Immature natural killer cell (primary cell): ENCODE data around the gene B3GALT4. TPM values are rescaled to one million over a fixed set of nuclear protein-coding genes. Genes with fewer than 3 reads are reported as not detected.
"Not testable (repeated sequence)": the region's sequence is repeated elsewhere in the genome, so short reads cannot be mapped to it uniquely, and the experiment has no call there.

Experiments used
- DNase-seq, 3 donors: peaks; one replicate each; pipeline ENCODE4 v3.0.0; 2022; ENCODE audit warnings: mixed read lengths in 1 of 3
- H3K27ac Mint-ChIP-seq, 6 donors: one replicate each; pipeline ENCODE4 v1.8.0; 2020; ENCODE audit warnings: mixed read lengths in 6 of 6, mild to moderate bottlenecking in 5 of 6, inconsistent platforms in 4 of 6, moderate library complexity in 3 of 6
- H3K27me3 Mint-ChIP-seq, 3 donors: one replicate each; pipeline ENCODE4 v1.8.0; 2020 to 2021; ENCODE audit warnings: low read depth in 3 of 3, mild to moderate bottlenecking in 3 of 3, mixed read lengths in 3 of 3, moderate library complexity in 3 of 3, inconsistent platforms in 1 of 3
- H3K36me3 Mint-ChIP-seq, 3 donors: one replicate each; pipeline ENCODE4 v1.8.0; 2020; ENCODE audit warnings: mixed read lengths in 3 of 3, inconsistent platforms in 2 of 3, mild to moderate bottlenecking in 2 of 3
- H3K4me1 Mint-ChIP-seq, 2 donors: one replicate each; pipeline ENCODE4 v1.8.0; 2020; ENCODE audit warnings: inconsistent platforms in 2 of 2, mild to moderate bottlenecking in 2 of 2, mixed read lengths in 2 of 2, moderate library complexity in 1 of 2
- H3K4me3 Mint-ChIP-seq, 5 donors: one replicate each; pipeline ENCODE4 v1.8.0; 2020; ENCODE audit warnings: mild to moderate bottlenecking in 5 of 5, mixed read lengths in 5 of 5, inconsistent platforms in 3 of 5, moderate library complexity in 3 of 5
- H3K9me3 Mint-ChIP-seq, 6 donors: one replicate each; pipeline ENCODE4 v1.8.0; 2020; ENCODE audit warnings: mild to moderate bottlenecking in 6 of 6, mixed read lengths in 6 of 6, inconsistent platforms in 4 of 6, moderate library complexity in 3 of 6
- polyA plus RNA-seq, 3 donors: library from polyadenylated mRNA; unstranded; fragments of 300-500 nt; fragmentation: Illumina TruSeq; gene quantifications; one replicate each; pipeline ENCODE4 v1.2.3, GENCODE V29; 2021

B3GALT4 gene
- polyA plus RNA-seq, 3 donors from 2014 or later, result 38.6 to 55.0 (median 44.1) TPM

DNA sequence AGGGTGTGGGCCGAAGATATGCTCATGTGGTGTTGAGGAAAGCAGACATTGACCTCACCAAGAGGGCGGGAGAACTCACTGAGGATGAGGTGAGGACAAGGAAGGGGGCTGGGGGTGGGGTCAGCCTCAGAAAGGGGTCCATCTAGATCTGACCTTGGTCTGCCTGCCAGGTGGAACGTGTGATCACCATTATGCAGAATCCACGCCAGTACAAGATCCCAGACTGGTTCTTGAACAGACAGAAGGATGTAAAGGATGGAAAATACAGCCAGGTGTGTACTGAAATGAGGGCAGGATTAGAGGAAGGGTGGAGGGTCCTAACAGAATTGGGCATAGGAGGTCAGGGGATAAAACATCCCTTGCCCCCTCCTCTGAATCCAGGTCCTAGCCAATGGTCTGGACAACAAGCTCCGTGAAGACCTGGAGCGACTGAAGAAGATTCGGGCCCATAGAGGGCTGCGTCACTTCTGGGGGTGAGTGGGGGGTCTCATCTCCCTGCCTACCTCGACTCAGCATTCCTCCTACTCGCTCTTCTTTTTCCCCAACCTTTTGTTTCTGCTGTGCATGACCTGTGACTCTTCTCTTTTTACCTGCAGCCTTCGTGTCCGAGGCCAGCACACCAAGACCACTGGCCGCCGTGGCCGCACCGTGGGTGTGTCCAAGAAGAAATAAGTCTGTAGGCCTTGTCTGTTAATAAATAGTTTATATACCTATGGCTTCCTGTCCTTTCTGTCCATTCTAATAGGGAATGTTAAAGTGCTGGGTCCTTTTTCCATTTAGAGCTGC, 935 bp upstream of the B3GALT4 start:
- peaks cover 11 to 31% (median 12%) of the 10 kb centered on the region in 3 donors for H3K36me3 Mint-ChIP-seq
- peak overlapping the region; percentile 84 to 93 (median 88) for H3K4me3 Mint-ChIP-seq
- peaks cover 9 to 20% (median 18%) of the 10 kb centered on the region in 3 donors for H3K27me3 Mint-ChIP-seq
- H3K4me1 Mint-ChIP-seq, result peaks cover 68 to 79% of the 10 kb centered on the region in 2 donors
- DNase-seq, H3K9me3 Mint-ChIP-seq: not testable (repeated sequence)
- H3K27ac Mint-ChIP-seq, result peak overlapping the region; percentile 93 to 98 (median 96)

DNA sequence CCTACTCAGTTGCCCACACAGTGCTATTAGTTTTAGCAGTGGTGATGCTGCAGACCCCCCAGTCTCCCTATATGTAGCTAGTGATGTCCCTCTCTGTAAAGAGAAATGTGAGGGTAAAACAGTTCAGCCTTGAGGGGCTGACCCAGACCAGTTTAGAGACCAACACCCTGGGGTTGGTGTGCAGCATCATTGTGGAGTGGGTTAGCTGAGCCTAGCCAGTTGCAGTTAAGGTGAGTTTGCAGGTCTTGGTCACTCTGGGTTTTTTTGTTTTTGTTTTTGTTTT, 401 bp upstream of the B3GALT4 start:
- no peaks in the 10 kb centered on the region for H3K9me3 Mint-ChIP-seq
- H3K4me1 Mint-ChIP-seq, result peaks cover 63 to 73% of the 10 kb centered on the region in 2 donors

DNA sequence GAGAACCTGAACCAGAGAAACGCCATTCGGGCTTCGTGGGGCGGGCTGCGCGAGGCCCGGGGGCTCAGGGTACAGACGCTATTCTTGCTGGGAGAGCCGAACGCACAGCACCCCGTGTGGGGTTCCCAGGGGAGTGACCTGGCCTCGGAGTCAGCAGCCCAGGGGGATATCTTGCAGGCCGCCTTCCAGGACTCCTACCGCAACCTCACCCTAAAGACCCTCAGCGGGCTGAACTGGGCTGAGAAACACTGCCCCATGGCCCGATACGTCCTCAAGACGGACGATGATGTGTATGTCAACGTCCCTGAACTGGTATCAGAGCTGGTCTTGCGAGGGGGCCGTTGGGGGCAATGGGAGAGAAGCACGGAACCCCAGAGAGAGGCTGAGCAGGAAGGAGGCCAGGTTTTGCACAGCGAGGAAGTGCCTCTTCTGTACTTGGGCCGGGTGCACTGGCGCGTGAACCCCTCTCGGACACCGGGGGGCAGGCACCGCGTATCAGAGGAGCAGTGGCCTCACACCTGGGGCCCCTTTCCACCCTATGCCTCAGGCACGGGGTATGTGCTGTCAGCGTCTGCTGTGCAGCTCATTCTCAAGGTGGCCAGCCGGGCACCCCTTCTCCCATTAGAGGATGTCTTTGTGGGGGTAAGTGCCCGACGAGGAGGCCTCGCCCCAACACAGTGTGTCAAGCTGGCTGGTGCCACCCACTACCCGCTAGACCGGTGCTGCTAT, 904 bp downstream of the B3GALT4 start:
- Mint-ChIP-seq H3K27me3 (peaks cover 2 to 11% (median 7%) of the 10 kb centered on the region in 3 donors), H3K4me3 (peak overlapping the region; percentile 89 to 92 (median 91)), H3K27ac (peak overlapping the region; percentile 91 to 96 (median 94)), H3K36me3 (peaks cover 12 to 33% (median 16%) of the 10 kb centered on the region in 3 donors), H3K4me1 (peaks cover 50 to 60% of the 10 kb centered on the region in 2 donors), H3K9me3 (no peaks in the 10 kb centered on the region)
- peak in 2 of 3 donors; percentile 35 to 40 for DNase-seq

More for the DNA sequence above, 401 bp upstream of the B3GALT4 start:
- H3K4me3 Mint-ChIP-seq, result peak overlapping the region; percentile 84 to 93 (median 88)
- peaks cover 12 to 31% (median 16%) of the 10 kb centered on the region in 3 donors for H3K36me3 Mint-ChIP-seq
- DNase-seq, result no peak
- H3K27me3 Mint-ChIP-seq, result peaks cover 6 to 16% (median 13%) of the 10 kb centered on the region in 3 donors
- peak overlapping the region; percentile 93 to 98 (median 96) for H3K27ac Mint-ChIP-seq

DNA sequence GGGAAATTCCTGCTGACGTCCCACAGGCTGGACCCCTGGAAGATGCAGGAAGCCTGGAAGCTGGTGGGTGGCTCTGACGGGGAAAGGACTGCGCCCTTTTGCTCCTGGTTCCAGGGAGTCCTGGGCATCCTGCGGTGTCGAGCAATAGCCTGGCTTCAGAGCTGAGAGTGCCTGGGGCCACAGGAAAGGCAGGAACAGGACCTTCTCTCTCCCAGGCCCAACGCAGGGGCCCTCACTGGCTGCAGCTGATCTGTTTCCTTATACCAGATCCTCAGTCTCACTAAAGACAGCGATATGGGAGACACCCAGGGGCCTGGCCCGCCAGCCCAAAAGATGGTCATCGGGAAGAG, 1.4 kb downstream of the B3GALT4 start:
- peaks cover 44 to 55% of the 10 kb centered on the region in 2 donors for H3K4me1 Mint-ChIP-seq
- no peaks in the 10 kb centered on the region for H3K9me3 Mint-ChIP-seq
- peaks cover 12 to 30% (median 13%) of the 10 kb centered on the region in 3 donors for H3K36me3 Mint-ChIP-seq
- no peak for DNase-seq
- H3K27me3 Mint-ChIP-seq, result peaks cover 2 to 11% (median 7%) of the 10 kb centered on the region in 3 donors
- peak overlapping the region; percentile 89 to 92 (median 91) for H3K4me3 Mint-ChIP-seq
- H3K27ac Mint-ChIP-seq, result peak overlapping the region; percentile 35 to 96 (median 94)

DNA sequence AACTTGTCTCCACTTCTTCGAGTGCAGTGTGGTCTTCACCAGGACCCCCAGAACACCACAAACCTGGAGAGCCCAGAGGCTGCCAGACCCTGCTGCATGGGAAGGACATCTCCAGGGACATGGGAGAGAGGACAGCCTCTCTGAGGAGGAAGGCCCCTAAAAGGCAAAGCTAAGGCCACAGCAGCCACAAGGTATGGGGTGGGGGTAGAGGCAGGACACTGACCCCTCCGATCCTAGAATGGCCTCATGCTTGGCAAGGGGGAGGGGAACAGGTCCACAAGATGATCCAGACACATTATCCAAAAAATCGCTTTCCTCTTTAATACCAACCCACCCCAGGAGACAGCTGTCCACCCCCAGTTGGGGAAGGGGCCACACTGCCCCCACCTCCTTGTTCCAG, 1.9 kb downstream of the B3GALT4 start:
- Mint-ChIP-seq H3K4me3 (peak overlapping the region; percentile 35 to 92 (median 90)), H3K36me3 (peaks cover 12 to 27% (median 12%) of the 10 kb centered on the region in 3 donors), H3K27ac (peak overlapping the region; percentile 35 to 96 (median 94)), H3K4me1 (peaks cover 43 to 51% of the 10 kb centered on the region in 2 donors), H3K27me3 (peaks cover 2 to 11% (median 7%) of the 10 kb centered on the region in 3 donors), H3K9me3 (no peaks in the 10 kb centered on the region)
- DNase-seq, result no peak

DNA sequence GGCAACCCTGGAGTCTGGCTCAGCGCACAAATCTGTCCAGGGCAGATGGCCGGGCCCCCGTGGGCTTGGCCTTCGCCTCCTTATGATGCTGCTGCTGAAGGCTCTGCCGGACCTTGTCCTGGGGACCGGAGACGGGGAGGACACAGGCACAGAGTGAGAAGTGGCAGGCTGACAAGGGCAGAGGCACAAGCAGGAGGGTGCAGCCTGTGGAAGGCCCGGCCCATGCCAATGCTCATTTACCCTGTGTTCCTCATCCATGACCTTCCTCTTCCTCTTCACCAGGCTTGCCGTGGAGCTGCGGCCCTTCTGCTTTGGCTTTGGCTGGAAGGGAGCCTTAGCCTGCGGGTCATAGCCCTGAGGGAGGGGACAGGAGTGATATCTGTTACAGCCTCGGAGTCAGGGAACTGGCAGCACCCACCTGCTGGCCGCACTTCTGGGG, 2.4 kb downstream of the B3GALT4 start:
- Mint-ChIP-seq H3K4me1 (peaks cover 42 to 47% of the 10 kb centered on the region in 2 donors), H3K9me3 (no peaks in the 10 kb centered on the region), H3K4me3 (peak overlapping the region in 3 of 5 donors; percentile 35 to 92 (median 91)), H3K27me3 (peaks cover 2 to 11% (median 7%) of the 10 kb centered on the region in 3 donors), H3K36me3 (peaks cover 10 to 28% (median 12%) of the 10 kb centered on the region in 3 donors), H3K27ac (peak overlapping the region; percentile 38 to 96 (median 74))
- no peak for DNase-seq

DNA sequence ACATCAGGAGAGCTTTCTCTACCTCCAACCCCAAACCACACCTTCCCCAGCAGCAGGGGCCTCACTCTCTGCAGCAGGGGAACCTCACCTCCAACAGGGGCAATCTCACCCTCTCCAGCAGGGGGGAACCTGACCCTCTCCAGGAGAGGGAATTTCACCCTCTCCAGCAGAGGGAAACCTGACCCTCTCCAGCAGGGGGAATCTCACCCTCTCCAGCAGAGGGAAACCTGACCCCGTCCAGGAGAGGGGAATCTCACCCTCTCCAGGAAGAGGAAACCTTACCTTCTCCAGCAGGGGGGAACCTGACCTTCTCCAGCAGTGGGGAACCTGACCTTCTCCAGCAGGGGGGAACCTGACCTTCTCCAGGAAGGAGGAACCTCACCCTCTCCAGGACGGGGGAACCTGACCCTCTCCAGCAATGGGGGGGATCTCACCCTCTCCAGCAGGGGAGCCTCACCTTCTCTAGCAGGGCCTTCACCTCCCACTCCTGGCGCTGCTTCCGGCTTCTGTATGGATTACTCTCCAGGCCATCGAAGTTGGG, 3.1 kb downstream of the B3GALT4 start:
- Mint-ChIP-seq H3K4me1 (peaks cover 35 to 39% of the 10 kb centered on the region in 2 donors), H3K36me3 (peaks cover 4 to 22% (median 5%) of the 10 kb centered on the region in 3 donors), H3K9me3 (no peaks in the 10 kb centered on the region), H3K4me3 (no peak overlapping the region), H3K27me3 (peaks cover 2 to 11% (median 7%) of the 10 kb centered on the region in 3 donors), H3K27ac (peak overlapping the region in 5 of 6 donors; percentile 18 to 79 (median 40))
- no peak for DNase-seq

DNA sequence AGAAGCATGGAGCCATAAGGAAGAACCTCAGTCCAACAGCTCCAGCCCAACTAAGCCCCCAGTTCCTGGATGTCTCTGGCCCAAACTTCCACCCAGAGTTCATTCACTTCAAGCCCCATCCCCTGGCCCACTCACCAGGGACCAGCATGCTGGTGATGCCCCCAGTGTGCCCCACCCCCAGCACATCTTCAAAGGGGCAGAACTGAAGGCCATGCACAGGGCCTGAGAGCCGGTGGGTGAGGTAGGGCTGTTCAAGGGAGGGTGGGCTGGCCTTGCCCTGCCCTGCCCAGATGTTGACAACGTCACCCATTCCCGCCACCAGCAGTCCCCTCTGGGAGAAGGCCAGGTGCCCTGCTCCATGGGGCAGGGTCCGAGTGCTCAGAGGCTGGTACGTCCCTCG, 3.6 kb downstream of the B3GALT4 start:
- no peak for DNase-seq
- peak overlapping the region in 5 of 6 donors; percentile 18 to 53 (median 35) for H3K27ac Mint-ChIP-seq
- no peak overlapping the region for H3K4me3 Mint-ChIP-seq
- peaks cover 4 to 18% (median 5%) of the 10 kb centered on the region in 3 donors for H3K36me3 Mint-ChIP-seq
- no peaks in the 10 kb centered on the region for H3K9me3 Mint-ChIP-seq
- peaks cover 2 to 11% (median 7%) of the 10 kb centered on the region in 3 donors for H3K27me3 Mint-ChIP-seq
- peaks cover 35% of the 10 kb centered on the region in 2 donors for H3K4me1 Mint-ChIP-seq

DNA sequence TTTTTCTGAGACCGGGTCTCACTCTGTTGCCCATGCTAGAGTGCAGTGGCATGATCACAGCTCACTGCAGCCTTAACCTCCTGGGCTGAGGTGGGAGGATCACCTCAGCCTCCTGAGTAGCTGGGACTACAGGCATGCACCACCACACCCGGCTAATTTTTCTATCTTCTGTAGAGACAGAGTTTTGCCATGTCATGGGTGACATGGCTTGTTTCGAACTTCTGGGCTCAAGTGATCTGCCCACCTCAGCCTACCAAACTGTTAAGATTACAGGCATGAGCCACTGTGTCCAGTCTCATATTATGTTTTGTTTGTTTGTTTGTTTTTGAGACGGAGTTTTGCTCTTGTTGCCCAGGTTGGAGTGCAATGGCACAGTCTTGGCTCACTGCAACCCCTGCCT, 8.3 kb downstream of the B3GALT4 start:
- not testable (repeated sequence) for H3K27me3 Mint-ChIP-seq, H3K4me3 Mint-ChIP-seq, H3K27ac Mint-ChIP-seq, H3K9me3 Mint-ChIP-seq, DNase-seq
- peaks cover 4 to 23% (median 14%) of the 10 kb centered on the region in 3 donors for H3K36me3 Mint-ChIP-seq
- peaks cover 37 to 43% of the 10 kb centered on the region in 2 donors for H3K4me1 Mint-ChIP-seq

DNA sequence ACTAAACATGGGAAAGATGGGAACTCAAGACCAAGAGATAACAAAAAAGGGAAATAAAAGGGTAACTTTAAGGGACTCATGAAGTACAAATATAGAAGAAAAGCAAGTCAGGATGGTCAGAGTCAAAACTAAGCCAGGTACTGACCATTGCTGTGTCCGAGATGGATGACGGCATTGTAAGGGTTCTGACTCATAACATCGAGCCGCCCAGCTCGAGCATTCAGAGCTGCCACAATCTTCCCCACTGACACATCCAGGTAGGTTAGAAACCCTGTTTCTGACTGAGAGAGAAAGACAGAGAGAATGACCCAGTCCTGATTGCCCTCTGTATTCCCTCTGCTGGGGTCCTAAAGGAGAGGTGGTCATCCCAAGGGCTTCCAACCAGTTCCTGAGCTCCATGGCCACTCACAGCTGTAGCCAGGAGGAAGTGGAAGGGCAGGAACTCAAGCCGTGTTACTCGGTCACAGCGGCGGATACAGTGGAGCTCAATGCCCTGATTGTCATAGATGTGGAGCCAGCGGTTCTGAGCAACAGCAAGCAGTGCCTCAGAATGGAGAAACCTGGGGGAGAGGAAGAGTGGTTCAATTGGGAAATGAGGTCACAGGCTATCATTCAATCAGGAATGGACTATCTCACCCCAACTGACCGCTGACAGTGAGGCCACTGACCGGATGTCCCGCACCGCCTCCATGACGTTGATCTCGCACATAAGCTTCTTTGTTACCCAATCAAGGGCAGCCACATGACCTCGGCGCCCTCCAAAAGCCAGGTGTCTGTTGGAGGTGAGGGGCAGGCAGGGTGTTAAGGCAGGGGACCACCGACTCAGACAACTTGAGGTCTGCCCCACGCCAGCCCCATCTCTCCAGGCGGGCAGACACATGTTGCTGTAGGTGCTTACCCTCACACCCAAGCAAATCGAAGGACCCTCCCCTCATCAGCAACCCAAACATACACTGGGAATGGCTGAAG, 10.3 kb downstream of the B3GALT4 start:
- peak overlapping the region in 3 of 6 donors; percentile 3 to 74 (median 53) for H3K27ac Mint-ChIP-seq
- no peak for DNase-seq
- peaks cover 50% of the 10 kb centered on the region in 2 donors for H3K4me1 Mint-ChIP-seq

DNA sequence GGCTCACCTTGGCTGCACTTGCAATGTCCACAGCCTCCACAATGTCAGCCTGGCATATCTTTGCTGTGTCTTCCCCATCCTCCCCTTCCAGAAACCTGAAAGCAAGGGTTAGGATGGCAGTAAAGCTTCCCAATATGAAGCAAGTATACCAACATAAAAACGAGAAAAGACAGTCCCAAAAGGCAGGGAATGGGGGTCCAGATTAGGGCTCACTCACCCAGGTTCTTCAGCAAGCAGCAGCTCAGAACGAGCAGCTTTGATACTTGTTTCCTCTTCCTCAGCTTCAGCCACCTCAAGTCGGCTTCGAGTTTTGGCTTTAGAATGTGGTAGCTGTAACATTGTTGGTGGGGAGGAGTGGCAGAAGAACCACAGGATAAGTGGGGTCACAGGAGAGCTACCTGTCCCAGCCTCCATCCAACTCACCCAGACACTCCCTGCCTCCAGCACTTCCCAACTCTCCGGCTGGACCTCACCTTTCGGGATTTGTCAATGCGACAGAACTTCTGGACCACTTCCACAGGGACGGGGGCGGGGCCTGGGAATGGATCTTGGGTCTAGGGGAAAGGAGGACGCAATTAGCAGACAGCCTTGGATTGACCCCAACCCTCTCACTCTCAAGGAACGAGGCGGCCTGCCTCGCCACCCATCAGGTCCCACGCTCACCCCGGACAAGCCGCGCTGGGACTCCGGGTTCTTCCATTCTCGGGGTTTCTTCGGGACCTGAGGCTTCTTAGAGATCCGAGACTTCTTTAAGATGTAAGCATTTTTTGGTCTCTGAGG, 11.4 kb downstream of the B3GALT4 start:
- Mint-ChIP-seq H3K36me3 (peaks cover 7 to 37% (median 9%) of the 10 kb centered on the region in 3 donors), H3K27ac (peak overlapping the region; percentile 87 to 97 (median 94)), H3K4me1 (peaks cover 50% of the 10 kb centered on the region in 2 donors), H3K9me3 (no peaks in the 10 kb centered on the region), H3K27me3 (peaks cover 0 to 5% (median 2%) of the 10 kb centered on the region in 3 donors), H3K4me3 (peak overlapping the region; percentile 97 to 99 (median 98))
- DNase-seq, result no peak

More for the DNA sequence above, 10.3 kb downstream of the B3GALT4 start:
- peaks cover 4 to 33% (median 9%) of the 10 kb centered on the region in 3 donors for H3K36me3 Mint-ChIP-seq
- H3K27me3 Mint-ChIP-seq, result peaks cover 0 to 5% (median 2%) of the 10 kb centered on the region in 3 donors
- H3K4me3 Mint-ChIP-seq, result peak overlapping the region; percentile 50 to 99 (median 98)
- H3K9me3 Mint-ChIP-seq, result no peaks in the 10 kb centered on the region
